PC-9 (cell line): Measurements from ENCODE around the gene CDH24. TPM values are rescaled to one million over a fixed set of nuclear protein-coding genes. Genes with fewer than 3 reads are reported as not detected.

Source experiments
- BruUV-seq: library from RNA; stranded (reverse); fragments of 400-500 nt; replicated peaks from 2 replicates; lab custom pipeline; 2021; lab: Mats Ljungman, UMichigan
- CTCF ChIA-PET: fragments of 300-600 bp; sonication (Branson Sonifier 250); formaldehyde crosslinking; loops from one replicate; lab custom pipeline; 2022; ENCODE audit warnings: antibody characterized with exemption; lab: Charles Lee
- POLR2A ChIA-PET: fragments of 300-600 bp; sonication (Branson Sonifier 250); formaldehyde crosslinking; loops from one replicate; lab custom pipeline; 2022; ENCODE audit warnings: antibody characterized with exemption; ENCODE audit not compliant: unreplicated experiment; lab: Charles Lee
- DNase-seq, 2 experiments: peaks; one replicate each; pipeline versions ENCODE4 v3.0.0 to v3.0.0-alpha.2; 2015 to 2022; ENCODE audit warnings: mixed read lengths in 1 of 2
- H2AFZ ChIP-seq: fragments of 200-600 bp; sonication (generic); 2 replicates; pipeline ENCODE4 v1.8.1; 2017; ENCODE audit warnings: antibody characterized with exemption
- H3F3A ChIP-seq: fragments of 200-600 bp; sonication (generic); 2 replicates; pipeline ENCODE4 v1.8.1; 2017; ENCODE audit warnings: antibody characterized with exemption, mild to moderate bottlenecking, low read depth; ENCODE audit not compliant: insufficient read depth
- H3K27ac ChIP-seq: fragments of 200-600 bp; sonication (generic); 2 replicates; pipeline ENCODE4 v1.6.1; 2016; ENCODE audit warnings: mixed run types
- H3K27me3 ChIP-seq: fragments of 200-600 bp; sonication (generic); 2 replicates; pipeline ENCODE4 v1.6.1; 2016; ENCODE audit warnings: low read depth, mixed run types; ENCODE audit not compliant: insufficient read depth
- H3K36me3 ChIP-seq: fragments of 200-600 bp; sonication (generic); 2 replicates; pipeline ENCODE4 v1.6.1; 2016; ENCODE audit warnings: low read depth, mixed run types
- H3K4me1 ChIP-seq: fragments of 200-600 bp; sonication (generic); replicated peaks from 2 replicates; pipeline ENCODE4 v1.6.1; 2016; ENCODE audit warnings: mixed run types; ENCODE audit not compliant: insufficient read depth
- H3K4me2 ChIP-seq: fragments of 200-600 bp; sonication (generic); 2 replicates; pipeline ENCODE4 v1.6.1; 2017; ENCODE audit warnings: mixed run types
- H3K4me3 ChIP-seq: fragments of 200-600 bp; sonication (generic); 2 replicates; pipeline ENCODE4 v1.6.1; 2016; ENCODE audit warnings: mixed run types
- H3K79me2 ChIP-seq: fragments of 200-600 bp; sonication (generic); 2 replicates; pipeline ENCODE4 v1.6.1; 2017; ENCODE audit warnings: low read depth, mixed run types
- H3K9me2 ChIP-seq: fragments of 200-600 bp; sonication (generic); 2 replicates; pipeline ENCODE4 v1.8.1; 2017; ENCODE audit warnings: mild to moderate bottlenecking; ENCODE audit not compliant: insufficient read depth
- H3K9me3 ChIP-seq: fragments of 200-600 bp; sonication (generic); 2 replicates; pipeline ENCODE4 v1.8.1; 2016; ENCODE audit warnings: low read depth; ENCODE audit not compliant: insufficient read depth
- H4K20me1 ChIP-seq: fragments of 200-600 bp; sonication (generic); 2 replicates; pipeline ENCODE4 v1.8.1; 2017; ENCODE audit not compliant: insufficient read depth
- EZH2 ChIP-seq: fragments of 200-600 bp; sonication (generic); IDR thresholded peaks from 2 replicates; pipeline ENCODE4 v1.8.0; 2017; ENCODE audit warnings: antibody characterized with exemption, low read depth
- intact Hi-C: fragments of 100-400 bp; cut with micrococcal nuclease; formaldehyde crosslinking; loops from one replicate; pipeline ENCODE4 v1.10.0; 2022; ENCODE audit not compliant: unreplicated experiment
- total RNA-seq: library from RNA; stranded (reverse); gene quantifications from 2 replicates; pipeline ENCODE4 v1.2.3, GENCODE V29; 2021
- TF ChIP-seq, protein P1 (sequence below): fragments of 200-600 bp; sonication (generic); conservative IDR thresholded peaks from 2 replicates; pipeline ENCODE4 v1.6.1; 2017; ENCODE audit warnings: mixed run types, antibody characterized with exemption, mild to moderate bottlenecking, moderate library complexity

CDH24 gene
- total RNA-seq, 1 experiment from 2014 or later: 16.4 TPM

DNA sequence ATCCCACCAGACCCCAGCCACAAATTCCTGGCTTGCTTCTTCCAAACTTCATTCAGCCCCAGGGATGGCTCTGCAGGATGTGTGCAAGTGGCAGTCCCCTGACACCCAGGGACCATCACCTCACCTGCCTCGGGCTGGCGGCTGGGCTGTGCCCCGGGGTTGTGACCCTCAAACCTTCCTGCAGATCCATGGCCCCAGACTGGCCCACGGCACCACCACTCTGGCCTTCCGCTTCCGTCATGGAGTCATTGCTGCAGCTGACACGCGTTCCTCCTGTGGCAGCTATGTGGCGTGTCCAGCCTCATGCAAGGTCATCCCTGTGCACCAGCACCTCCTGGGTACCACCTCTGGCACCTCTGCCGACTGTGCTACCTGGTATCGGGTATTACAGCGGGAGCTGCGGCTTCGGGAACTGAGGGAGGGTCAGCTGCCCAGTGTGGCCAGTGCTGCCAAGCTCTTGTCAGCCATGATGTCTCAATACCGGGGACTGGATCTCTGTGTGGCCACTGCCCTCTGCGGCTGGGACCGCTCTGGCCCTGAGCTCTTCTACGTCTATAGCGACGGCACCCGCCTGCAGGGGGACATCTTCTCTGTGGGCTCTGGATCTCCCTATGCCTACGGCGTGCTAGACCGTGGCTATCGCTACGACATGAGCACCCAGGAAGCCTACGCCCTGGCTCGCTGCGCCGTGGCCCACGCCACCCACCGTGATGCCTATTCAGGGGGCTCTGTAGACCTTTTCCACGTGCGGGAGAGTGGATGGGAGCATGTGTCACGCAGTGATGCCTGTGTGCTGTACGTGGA is 15.0 kb downstream of the CDH24 start, which contains the start of gene PSMB11:
TSS of gene PSMB11 (plus strand) at position 51 of the 804 bp plus-strand sequence. CDS start at position 65, 14 bp downstream.
- Histone ChIP-seq H3K9me2 (no peaks in the 10 kb centered on the region), H2AFZ (no peak within 1 kb of the TSS), H3F3A (no peaks in the 10 kb centered on the region), H3K9me3 (no peaks in the 10 kb centered on the region), H3K4me2 (no peak within 1 kb of the TSS), H3K4me1 (no peaks in the 10 kb centered on the region), H3K79me2 (no peaks in the 10 kb centered on the region), H3K4me3 (no peak within 1 kb of the TSS), H3K27ac (no peak within 1 kb of the TSS), H3K27me3 (no peaks in the 10 kb centered on the region), H3K36me3 (no peaks in the 10 kb centered on the region), H4K20me1 (no peaks in the 10 kb centered on the region)
- CTCF ChIA-PET: no interaction called here
- no TSS peak for BruUV-seq
- DNase-seq: no peak
- POLR2A ChIA-PET: no interaction called here
- no peak for TF ChIP-seq EZH2
- TF ChIP-seq, protein P1, sequence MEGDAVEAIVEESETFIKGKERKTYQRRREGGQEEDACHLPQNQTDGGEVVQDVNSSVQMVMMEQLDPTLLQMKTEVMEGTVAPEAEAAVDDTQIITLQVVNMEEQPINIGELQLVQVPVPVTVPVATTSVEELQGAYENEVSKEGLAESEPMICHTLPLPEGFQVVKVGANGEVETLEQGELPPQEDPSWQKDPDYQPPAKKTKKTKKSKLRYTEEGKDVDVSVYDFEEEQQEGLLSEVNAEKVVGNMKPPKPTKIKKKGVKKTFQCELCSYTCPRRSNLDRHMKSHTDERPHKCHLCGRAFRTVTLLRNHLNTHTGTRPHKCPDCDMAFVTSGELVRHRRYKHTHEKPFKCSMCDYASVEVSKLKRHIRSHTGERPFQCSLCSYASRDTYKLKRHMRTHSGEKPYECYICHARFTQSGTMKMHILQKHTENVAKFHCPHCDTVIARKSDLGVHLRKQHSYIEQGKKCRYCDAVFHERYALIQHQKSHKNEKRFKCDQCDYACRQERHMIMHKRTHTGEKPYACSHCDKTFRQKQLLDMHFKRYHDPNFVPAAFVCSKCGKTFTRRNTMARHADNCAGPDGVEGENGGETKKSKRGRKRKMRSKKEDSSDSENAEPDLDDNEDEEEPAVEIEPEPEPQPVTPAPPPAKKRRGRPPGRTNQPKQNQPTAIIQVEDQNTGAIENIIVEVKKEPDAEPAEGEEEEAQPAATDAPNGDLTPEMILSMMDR: no peak
- intact Hi-C loops: no loop called here

- no peaks in the 10 kb centered on the region for H3K9me2 ChIP-seq
- no peaks in the 10 kb centered on the region for H4K20me1 ChIP-seq
- H3K9me3 ChIP-seq: no peaks in the 10 kb centered on the region
- no peak overlapping the region for H3K4me3 ChIP-seq
- H3F3A ChIP-seq: no peaks in the 10 kb centered on the region
- no peak for DNase-seq
- no peak overlapping the region for H3K4me2 ChIP-seq
- H3K36me3 ChIP-seq: no peaks in the 10 kb centered on the region
- BruUV-seq: no TSS peak
- no peaks in the 10 kb centered on the region for H3K4me1 ChIP-seq
- no peaks in the 10 kb centered on the region for H3K27me3 ChIP-seq
- H3K27ac ChIP-seq: no peak overlapping the region
- CTCF ChIA-PET: no interaction called here
- POLR2A ChIA-PET: interaction anchor here (0.6 kb wide), 1 partner anchor 39 kb away, joined by 4 read pairs; no protein-coding TSS in a partner anchor
- TF ChIP-seq EZH2: no peak
- TF ChIP-seq, protein P1: no peak
- H2AFZ ChIP-seq: no peak overlapping the region
- no peaks in the 10 kb centered on the region for H3K79me2 ChIP-seq
- intact Hi-C loops: no loop called here
Measured at GRCh38 chr14:23041729-23042128, 15.6 kb downstream of the CDH24 start.

GRCh38 chr14:23040100-23040499 is 17.2 kb downstream of the CDH24 start:
- POLR2A ChIA-PET: no interaction called here
- peaks cover 4% of the 10 kb centered on the region for H3K4me1 ChIP-seq
- H3K9me2 ChIP-seq: no peaks in the 10 kb centered on the region
- no peaks in the 10 kb centered on the region for H3K36me3 ChIP-seq
- no peak overlapping the region for H2AFZ ChIP-seq
- H4K20me1 ChIP-seq: no peaks in the 10 kb centered on the region
- H3K9me3 ChIP-seq: no peaks in the 10 kb centered on the region
- intact Hi-C loops: no loop called here
- H3K27me3 ChIP-seq: no peaks in the 10 kb centered on the region
- H3K79me2 ChIP-seq: no peaks in the 10 kb centered on the region
- no peak overlapping the region for H3K4me3 ChIP-seq
- no TSS peak for BruUV-seq
- H3F3A ChIP-seq: no peaks in the 10 kb centered on the region
- H3K27ac ChIP-seq: no peak overlapping the region
- DNase-seq: no peak
- no peak overlapping the region for H3K4me2 ChIP-seq
- TF ChIP-seq, protein P1: no peak
- TF ChIP-seq EZH2: no peak
- CTCF ChIA-PET: no interaction called here
